Esophagus squamous epithelium (tissue), 4 donors: ENCODE results near the gene GRN.

Source experiments
- CTCF ChIP-seq, 6 experiments: fragments of 450-650 bp in 4 of 6; fragments of 200-600 bp in 2 of 6; sonication (generic) in 2 of 6; IDR thresholded peaks; one replicate each; pipeline ENCODE4 v1.5.1; 2016 to 2019; ENCODE audit warnings: antibody characterized with exemption in 6 of 6, mild to moderate bottlenecking in 4 of 6, moderate library complexity in 4 of 6
- POLR2A ChIP-seq, 4 donors: fragments of 450-650 bp; IDR thresholded peaks; one replicate each; pipeline ENCODE4 v1.6.1; 2017; ENCODE audit warnings: antibody characterized with exemption in 4 of 4, mild to moderate bottlenecking in 4 of 4, moderate library complexity in 3 of 4

- no peak for TF ChIP-seq CTCF (IDR thresholded peaks at IDR 0.05)
- no peak for TF ChIP-seq POLR2A (IDR thresholded peaks at IDR 0.05)
Observed at GRCh38 chr17:44310609-44311376, 34.3 kb upstream of the GRN start.
